ENCODE data around the gene ARHGAP26.

Gene ARHGAP26

GRCh38 chr5:143174714-143175398, 404.7 kb downstream of the ARHGAP26 start:
- no peaks in the 10 kb centered on the region for H4K20me1 ChIP-seq (ENCODE audit: insufficient read depth)
- TF ChIP-seq CTCF (conservative IDR thresholded peaks at IDR 0.05; ENCODE audit: low read depth, low read length) = no peak
- no peak overlapping the region; the same call in 1 of the 2 replicates for H3K9ac ChIP-seq
- H3K36me3 ChIP-seq (ENCODE audit: insufficient read depth) = no peaks in the 10 kb centered on the region
- H3K4me1 ChIP-seq (ENCODE audit: low read depth, poor library complexity, severe bottlenecking) = peaks cover 100% of the 10 kb centered on the region
- H3K27me3 ChIP-seq (ENCODE audit: insufficient read depth, low read depth) = no peaks in the 10 kb centered on the region
- H2AFZ ChIP-seq (ENCODE audit: low read depth) = no peak overlapping the region
- H3K79me2 ChIP-seq (ENCODE audit: insufficient read depth, low read depth) = 0 out of 2 replicates have a peak, but pooled peaks cover 5% of the 10 kb centered on the region
- H3K27ac ChIP-seq = peak overlapping the region; percentile 32
- H3K4me3 ChIP-seq (IDR thresholded peaks at IDR 0.05; ENCODE audit: insufficient read depth, low read depth, low read length) = no peak overlapping the region
- H3K4me2 ChIP-seq = peak overlapping the region; percentile 41; the same call in 1 of the 2 replicates

- Histone ChIP-seq H2AFZ (ENCODE audit: low read depth) (no peak overlapping the region), H3K4me2 (peak overlapping the region; percentile 41; the same call in 1 of the 2 replicates), H4K20me1 (ENCODE audit: insufficient read depth) (no peaks in the 10 kb centered on the region), H3K27ac (peak overlapping the region; percentile 32), H3K36me3 (ENCODE audit: insufficient read depth) (no peaks in the 10 kb centered on the region), H3K9ac (no peak overlapping the region), H3K4me1 (ENCODE audit: low read depth, poor library complexity, severe bottlenecking) (peaks cover 100% of the 10 kb centered on the region), H3K27me3 (ENCODE audit: insufficient read depth, low read depth) (no peaks in the 10 kb centered on the region), H3K79me2 (ENCODE audit: insufficient read depth, low read depth) (0 out of 2 replicates have a peak, but pooled peaks cover 5% of the 10 kb centered on the region), H3K4me3 (IDR thresholded peaks at IDR 0.05; ENCODE audit: insufficient read depth, low read depth, low read length) (no peak overlapping the region)
- TF ChIP-seq CTCF (conservative IDR thresholded peaks at IDR 0.05; ENCODE audit: low read depth, low read length) = no peak
Measured at GRCh38 chr5:143176048-143176447, 405.9 kb downstream of the ARHGAP26 start.

- Histone ChIP-seq H3K4me2 (no peak overlapping the region), H3K79me2 (ENCODE audit: insufficient read depth, low read depth) (0 out of 2 replicates have a peak, but pooled peaks cover 5% of the 10 kb centered on the region), H4K20me1 (ENCODE audit: insufficient read depth) (no peaks in the 10 kb centered on the region), H3K36me3 (ENCODE audit: insufficient read depth) (no peaks in the 10 kb centered on the region), H2AFZ (ENCODE audit: low read depth) (no peak overlapping the region), H3K9ac (no peak overlapping the region), H3K4me3 (IDR thresholded peaks at IDR 0.05; ENCODE audit: insufficient read depth, low read depth, low read length) (no peak overlapping the region), H3K4me1 (ENCODE audit: low read depth, poor library complexity, severe bottlenecking) (peaks cover 100% of the 10 kb centered on the region), H3K27ac (no peak overlapping the region), H3K27me3 (ENCODE audit: insufficient read depth, low read depth) (no peaks in the 10 kb centered on the region)
- no peak for TF ChIP-seq CTCF (conservative IDR thresholded peaks at IDR 0.05; ENCODE audit: low read depth, low read length)
Measured at GRCh38 chr5:143177263-143177983, 407.2 kb downstream of the ARHGAP26 start.

GRCh38 chr5:143179126-143179740, 409.1 kb downstream of the ARHGAP26 start:
- no peak overlapping the region for H3K9ac ChIP-seq
- no peaks in the 10 kb centered on the region for H3K36me3 ChIP-seq (ENCODE audit: insufficient read depth)
- no peak overlapping the region; the same call in 1 of the 2 replicates for H3K27ac ChIP-seq
- H4K20me1 ChIP-seq (ENCODE audit: insufficient read depth) = no peaks in the 10 kb centered on the region
- no peaks in the 10 kb centered on the region for H3K27me3 ChIP-seq (ENCODE audit: insufficient read depth, low read depth)
- H3K4me1 ChIP-seq (ENCODE audit: low read depth, poor library complexity, severe bottlenecking) = peaks cover 100% of the 10 kb centered on the region
- no peak overlapping the region for H3K4me3 ChIP-seq (IDR thresholded peaks at IDR 0.05; ENCODE audit: insufficient read depth, low read depth, low read length)
- H3K79me2 ChIP-seq (ENCODE audit: insufficient read depth, low read depth) = 0 out of 2 replicates have a peak, but pooled peaks cover 2% of the 10 kb centered on the region
- TF ChIP-seq CTCF (conservative IDR thresholded peaks at IDR 0.05; ENCODE audit: low read depth, low read length) = no peak
- peak overlapping the region; percentile 11; the same call in 1 of the 2 replicates for H3K4me2 ChIP-seq
- no peak overlapping the region for H2AFZ ChIP-seq (ENCODE audit: low read depth)
